ENCODE measurements around the gene AIMP2.

GRCh38 chr7:6022707-6023106, 13.6 kb downstream of the AIMP2 start:
- TF ChIP-seq EZH2 (IDR thresholded peaks at IDR 0.05; ENCODE audit: insufficient read depth, poor library complexity, severe bottlenecking) (no peak), EZH2phosphoT487 (IDR thresholded peaks at IDR 0.05; ENCODE audit: insufficient read depth, low read depth) (no peak)
